Measurements from ENCODE around the gene PPIL4.
A peak's percentile ranks its signal among the peaks of the same experiment; 100 is the strongest.
"Not testable (repeated sequence)": the region's sequence is repeated elsewhere in the genome, so short reads cannot be mapped to it uniquely, and the experiment has no call there.

The PPIL4 gene

DNA sequence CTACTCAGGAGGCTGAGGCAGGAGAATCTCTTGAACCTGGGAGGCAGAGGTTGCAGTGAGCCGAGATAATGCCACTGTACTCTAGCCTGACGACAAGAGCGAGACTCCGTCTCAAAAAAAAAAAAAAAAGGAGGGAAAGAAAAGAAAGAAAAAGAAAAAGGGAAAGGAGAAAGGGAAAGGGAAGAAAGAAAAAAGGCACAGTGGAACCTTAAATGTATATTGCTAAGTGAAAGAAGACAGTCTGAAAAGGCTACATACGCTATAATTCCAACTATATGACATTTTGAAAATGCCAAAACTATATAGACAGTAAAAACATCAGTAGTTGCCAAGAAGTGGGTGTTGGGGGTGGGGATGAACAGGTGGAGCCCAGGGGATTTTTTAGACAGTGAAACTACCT is 16.2 kb downstream of the PPIL4 start:
- DNase-seq (no peak), ATAC-seq (no peak)

DNA sequence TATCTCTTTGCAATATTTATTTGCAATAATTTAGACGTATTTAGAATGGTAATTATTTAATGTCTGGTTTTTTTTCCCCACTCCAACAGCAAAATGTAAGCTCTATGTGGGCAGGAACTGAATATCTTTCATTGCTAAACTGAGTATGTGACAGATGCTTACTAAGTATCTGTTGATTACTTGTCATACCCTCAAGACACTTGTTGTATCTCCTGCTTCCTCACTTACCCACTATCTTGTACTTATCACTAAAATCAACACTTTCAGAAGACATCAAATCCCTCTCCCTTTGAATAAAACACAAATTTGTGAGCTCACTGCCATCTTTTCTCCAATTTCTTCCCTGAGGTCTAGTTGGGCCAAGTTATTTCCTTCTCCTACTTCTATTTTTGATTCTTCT is 30.3 kb downstream of the PPIL4 start:
- ATAC-seq (no peak), DNase-seq (no peak)

DNA sequence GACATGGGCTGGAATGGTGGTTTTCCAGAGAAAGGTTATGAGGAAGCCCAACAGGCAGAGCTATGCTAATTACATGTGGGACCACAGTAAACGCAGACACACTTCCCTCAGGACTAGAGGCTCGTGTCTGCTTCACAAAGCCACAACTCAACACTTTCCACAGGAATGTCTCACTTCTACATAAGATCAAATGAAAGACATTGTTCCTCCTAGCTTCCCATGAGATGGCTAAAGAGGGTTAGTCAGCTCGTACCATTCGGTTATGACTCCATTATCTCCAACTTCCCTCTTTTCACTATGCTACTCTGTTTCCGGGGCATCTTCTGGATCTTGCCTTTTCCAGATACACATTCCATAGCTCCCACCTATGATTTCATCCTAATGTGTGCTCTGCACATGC is 31.9 kb downstream of the PPIL4 start:
- ATAC-seq = no peak
- DNase-seq = no peak

DNA sequence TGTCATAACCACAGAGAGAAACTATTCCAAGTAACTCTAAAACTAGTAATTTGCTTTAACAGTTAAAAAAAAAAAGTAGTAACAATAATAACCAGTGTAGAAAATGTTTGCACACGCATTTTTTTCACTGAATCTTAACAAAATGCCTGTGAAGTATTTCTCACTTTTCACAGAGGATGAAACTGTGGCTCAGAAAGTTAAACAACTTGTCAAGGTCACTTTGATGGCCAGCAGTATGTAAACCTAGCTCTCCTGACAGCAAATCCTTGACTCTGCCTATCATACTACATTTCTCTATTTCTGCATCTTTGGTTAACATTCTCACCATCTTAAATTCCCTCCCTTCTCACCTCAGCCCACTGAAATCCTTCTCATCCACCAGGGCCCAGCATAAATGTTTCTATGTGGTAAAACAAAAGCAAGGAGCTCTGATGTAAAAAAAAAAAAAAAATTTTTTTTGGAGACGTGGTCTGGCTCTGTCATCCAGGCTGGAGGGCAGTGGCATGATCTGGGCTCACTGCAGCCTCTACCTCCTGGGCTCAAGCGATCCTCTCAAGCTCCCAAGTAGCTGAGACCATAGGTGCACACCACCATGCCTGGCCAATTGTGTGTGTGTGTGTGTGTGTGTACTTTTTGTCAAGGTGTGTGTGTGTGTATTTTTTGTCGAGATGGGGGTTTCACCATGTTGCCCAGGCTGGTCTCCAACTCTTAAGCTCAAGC is 34.9 kb downstream of the PPIL4 start:
- ATAC-seq (no peak), DNase-seq (no peak)

DNA sequence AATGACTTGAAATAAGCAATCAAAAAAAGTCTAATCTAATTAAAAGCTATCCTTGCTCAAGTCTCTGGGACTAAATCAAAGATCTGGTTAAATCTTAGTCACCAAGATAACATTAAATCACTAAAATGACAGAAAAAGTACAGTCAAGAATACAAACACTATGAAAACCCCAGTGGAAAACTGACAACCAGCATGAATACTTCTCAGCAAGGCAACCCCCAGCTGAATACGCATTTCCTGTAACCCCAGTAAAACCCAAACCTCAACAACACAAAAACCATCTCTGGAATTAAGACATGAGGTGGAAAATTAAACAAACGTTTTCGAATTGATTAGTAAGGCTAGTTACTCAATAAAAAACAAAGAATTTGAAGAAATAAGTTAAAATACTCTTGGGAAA is 37.4 kb downstream of the PPIL4 start:
- DNase-seq (no peak), ATAC-seq (peak; percentile 84)

DNA sequence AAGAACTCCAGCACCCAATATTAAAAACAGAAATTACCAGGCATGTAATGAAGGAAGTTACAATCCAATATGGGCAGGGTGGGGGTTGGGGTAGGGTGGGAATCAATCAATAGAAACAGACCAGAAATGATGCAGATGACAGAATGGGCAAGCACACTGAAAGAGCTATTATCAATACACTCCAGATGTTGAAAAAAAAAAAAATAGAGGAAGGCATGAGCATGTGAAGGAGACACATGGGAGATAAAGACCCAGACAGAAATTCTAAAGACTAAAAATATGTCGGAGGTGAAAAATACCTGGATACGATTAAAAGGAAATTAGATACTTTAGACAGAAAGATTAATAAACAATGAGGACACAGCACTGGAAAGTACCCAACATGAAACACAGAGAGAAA is 42.0 kb downstream of the PPIL4 start:
- ATAC-seq = no peak
- DNase-seq = no peak

DNA sequence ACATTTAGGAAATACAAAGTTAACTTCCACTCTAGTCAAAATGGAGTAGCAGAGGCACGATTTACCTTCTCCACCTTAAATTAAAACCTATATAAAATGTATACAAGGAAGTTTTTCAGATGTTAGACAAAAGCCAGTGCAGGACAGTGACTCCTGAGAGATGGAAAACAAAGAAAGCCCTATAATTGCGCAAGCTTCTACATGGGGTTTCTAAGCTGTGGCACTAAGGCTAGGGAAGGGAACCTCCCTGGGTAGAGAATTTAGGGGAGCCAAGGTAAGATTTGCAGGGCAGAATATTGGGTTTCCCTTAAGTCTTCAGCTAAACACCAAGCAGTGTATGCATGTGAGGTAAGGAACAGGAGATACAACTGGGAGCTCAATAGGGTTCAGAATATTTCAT is 42.6 kb downstream of the PPIL4 start:
- no peak for ATAC-seq
- no peak for DNase-seq

DNA sequence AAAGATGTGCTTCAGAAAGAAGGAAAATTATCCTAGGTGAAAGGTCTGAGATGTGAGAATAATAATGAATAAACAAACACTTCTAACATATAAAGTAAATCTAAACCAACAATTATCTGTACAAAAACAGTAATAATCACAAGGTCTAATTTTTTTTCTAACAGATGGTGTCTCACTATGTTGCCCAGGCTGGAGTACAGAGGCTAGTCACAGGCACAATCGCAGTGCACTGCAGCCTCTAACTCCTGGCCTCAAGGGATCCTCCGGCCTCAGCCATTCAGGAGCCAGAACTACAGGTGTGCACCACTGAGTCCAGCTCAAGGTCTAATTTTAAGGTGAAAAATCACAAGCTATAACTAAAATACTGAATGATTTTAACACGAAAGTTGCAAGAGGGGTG is 44.1 kb downstream of the PPIL4 start:
- DNase-seq (no peak), ATAC-seq (no peak)

DNA sequence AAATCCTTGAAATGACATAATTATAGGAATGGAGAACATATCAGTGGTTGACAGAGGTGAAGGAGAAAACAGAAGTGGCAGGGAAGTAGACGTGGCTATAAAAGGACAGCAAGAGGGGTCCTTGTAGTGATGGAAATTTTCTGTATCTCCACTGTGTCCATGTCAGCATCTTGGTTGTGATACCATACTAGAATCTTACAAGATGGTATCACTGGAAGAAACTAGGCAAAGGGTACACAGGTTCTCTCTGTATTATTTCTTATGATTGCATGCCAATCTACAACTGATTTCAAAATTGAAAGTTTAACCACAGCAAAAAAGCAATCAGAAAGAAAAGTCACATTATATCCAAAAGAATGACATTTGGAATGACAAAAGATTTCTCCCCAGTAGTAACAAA is 44.6 kb downstream of the PPIL4 start:
- DNase-seq = no peak
- no peak for ATAC-seq

DNA sequence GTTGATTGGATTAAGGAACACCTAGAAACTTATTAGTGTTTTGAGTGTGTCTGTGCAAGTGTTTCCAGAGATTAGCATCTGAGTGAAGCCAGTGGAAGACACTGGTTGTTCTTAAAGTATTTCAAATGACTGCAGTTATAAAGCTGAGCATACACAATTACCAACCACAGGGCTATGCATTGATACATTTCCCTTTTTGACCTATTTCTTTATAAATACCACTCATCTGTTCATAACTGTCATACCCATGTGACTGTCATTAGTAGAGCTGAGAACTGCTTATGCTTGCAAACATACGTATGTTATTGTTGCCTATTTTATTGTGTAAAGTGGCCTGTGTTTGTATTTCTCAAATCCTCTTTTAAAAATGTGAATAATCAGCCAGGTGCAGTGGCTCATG is 45.7 kb downstream of the PPIL4 start:
- ATAC-seq (no peak), DNase-seq (no peak)

DNA sequence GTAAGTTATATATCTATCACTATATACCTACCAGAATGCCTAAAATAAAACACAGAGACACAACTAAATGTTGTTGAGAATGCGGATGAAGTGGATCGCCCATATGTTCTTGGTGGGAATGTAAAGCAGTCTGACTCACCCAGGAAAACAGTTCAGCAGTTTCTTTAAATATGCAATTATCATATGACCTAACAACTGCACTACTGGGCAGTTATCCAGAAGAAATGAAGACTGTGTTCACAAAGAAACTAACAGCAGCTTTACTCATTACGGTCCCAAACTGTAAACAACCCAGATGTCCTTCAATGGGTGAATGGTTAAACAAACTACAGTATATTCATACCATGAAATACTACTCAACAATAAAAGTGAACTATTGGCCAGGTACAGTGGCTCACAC is 46.8 kb downstream of the PPIL4 start:
- ATAC-seq (no peak), DNase-seq (no peak)

DNA sequence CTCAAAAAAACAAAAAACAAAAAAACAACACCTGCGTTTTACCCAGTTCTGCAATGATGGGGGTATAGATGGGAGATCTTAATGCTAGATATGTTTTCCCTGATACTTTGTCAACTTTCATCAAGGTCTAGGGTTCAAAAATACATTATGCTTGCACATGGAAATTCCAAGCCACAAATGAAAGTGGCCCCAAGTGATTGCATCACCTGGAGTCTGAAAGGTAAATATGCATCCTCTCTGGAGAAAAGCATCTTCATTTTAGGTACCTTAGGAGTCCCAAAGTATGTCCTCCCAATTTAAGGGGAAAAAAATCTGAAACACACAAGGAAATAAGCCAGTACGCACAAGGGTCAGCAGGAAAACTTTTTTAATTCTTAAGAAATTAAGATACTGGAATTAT is 48.5 kb downstream of the PPIL4 start:
- ATAC-seq (no peak), DNase-seq (no peak)

DNA sequence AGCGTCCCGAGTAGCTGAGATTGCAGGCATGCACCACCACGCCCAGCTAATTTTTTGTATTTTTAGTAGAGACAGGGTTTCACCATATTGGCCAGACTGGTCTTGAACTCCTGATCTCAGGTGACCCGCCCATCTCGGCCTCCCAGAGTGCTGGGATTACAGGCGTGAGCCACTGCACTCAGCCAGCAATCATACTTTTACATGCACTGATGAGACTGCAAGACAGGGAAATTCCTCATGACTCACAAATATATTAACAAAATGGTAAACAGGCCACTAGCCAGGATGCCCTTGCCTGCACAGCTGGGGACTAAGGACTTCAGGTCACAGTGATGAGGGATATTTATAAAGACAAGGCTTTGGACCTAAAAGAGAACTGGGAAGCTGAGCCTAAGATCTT is 49.2 kb downstream of the PPIL4 start:
- ATAC-seq = peak; percentile 55
- DNase-seq = not testable (repeated sequence)

DNA sequence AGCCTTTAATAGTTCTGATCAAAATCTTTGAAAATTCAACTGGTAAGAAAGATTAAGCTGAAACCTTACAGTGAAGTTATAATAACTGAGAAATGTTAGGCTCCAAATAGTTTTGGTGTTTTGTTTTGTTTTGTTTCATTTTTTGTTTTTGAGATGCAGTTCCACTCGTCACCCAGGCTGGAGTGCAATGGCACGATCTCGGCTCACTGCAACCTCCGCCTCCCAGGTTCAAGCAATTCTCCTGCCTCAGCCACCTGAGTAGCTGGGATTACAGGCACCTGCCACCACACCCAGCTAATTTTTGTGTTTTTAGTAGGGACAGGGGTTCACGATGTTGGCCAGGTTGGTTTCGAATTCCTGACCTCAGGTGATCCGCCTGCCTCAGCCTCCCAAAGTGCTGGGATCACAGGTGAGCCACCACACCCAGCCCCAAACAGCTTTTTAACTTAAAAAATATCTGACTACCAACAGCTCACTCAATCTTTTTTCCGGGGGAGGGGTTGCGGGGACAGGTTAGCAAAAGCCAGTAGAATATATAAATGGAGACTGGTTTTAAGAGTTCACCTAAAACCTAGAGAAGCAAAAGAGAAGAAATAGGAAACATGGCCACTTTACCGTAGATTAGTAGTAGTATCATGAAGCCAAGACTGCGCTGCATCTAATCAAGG is 50.4 kb downstream of the PPIL4 start:
- not testable (repeated sequence) for ATAC-seq

DNA sequence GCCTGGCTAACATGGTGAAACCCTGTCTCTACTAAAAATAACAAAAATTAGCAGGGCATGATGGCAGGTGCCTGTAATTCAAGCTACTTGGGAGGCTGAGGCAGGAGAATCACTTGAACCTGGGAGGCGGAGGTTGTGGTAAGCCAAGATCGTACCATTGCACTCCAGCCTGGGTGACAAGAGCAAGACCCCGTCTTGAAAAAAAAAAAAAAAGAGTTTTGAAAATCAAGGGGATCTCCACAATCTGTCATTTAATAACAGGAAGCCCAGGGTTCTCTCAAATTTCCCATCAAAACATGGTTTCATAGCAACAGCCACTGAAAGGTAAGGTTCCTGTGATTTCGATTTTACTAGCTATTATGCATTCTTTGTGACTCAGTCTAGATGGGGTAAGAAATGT is 51.0 kb downstream of the PPIL4 start:
- ATAC-seq (peak; percentile 92), DNase-seq (peak; percentile 41)

More for the DNA sequence above, 50.4 kb downstream of the PPIL4 start:
- not testable (repeated sequence) for DNase-seq

DNA sequence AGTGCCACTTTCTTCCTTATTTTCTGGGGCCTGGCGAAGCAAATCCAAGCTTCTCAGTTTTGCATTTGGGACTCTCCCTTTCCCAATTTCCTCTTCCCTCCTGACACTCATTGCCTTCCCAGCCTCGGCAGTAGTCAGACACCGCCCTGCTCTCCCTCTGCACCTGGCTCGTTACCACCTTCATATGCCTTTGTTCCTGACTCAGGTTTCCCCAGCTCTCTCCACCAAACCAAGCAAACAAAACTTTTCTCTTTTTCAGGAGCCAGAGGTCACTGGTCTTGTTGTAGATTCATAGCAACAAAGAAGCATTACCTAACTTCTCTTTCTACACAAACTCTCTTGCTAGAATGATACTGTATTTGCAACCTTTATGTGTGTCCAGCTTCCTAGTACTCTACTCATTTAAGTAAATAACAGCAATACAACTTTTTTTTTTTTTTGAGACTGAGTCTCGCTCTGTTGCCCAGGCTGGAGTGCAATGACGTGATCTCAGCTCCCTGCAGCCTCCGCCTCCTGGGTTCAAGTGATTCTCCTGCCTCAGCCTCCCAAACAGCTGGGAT is 52.0 kb downstream of the PPIL4 start:
- DNase-seq (no peak), ATAC-seq (no peak)

DNA sequence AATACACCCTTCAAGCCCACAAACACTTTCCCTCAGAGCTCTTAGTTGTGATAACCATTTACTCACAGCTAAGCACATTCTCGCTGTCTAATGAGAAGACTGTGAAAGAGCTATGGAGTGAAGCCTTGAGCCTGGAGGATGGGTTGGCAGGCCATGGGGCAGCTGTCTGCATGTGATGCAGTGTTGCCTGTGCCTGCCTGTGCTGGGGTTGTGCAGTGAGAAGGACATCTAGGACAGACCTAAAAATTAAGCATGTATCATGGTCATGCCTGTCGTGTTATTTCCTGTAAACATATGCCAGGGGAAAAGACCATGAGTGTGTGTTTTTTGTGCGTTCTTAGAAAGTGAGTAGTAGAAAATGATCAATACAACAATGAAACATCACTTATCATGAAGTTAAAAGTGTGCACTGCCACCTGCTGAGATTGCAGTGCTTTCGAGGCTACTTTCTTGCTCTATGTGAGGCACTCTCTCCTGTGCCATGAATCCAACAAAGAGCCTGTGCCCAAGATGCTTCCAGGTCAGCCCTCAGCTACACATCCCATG is 53.0 kb downstream of the PPIL4 start:
- ATAC-seq (no peak), DNase-seq (no peak)

DNA sequence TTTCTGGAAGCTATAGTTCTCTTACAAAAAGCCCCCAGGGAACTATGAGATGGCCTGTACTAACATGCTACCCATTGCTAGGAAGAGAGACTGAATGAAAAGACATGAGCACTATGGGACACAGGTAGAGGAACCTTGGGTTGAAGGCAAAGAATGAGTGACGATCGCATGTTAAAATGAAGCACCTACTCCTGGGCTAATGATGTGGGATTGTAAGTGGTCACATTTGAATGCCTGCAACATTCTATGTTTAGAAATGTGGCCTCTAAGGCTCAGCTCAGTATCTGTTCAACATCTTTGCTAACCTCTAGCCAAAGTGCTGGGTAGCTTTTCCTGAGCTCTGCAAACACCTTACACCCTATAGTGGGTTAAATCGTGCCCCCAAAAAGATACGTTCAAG is 55.9 kb downstream of the PPIL4 start:
- DNase-seq = no peak
- ATAC-seq = no peak

DNA sequence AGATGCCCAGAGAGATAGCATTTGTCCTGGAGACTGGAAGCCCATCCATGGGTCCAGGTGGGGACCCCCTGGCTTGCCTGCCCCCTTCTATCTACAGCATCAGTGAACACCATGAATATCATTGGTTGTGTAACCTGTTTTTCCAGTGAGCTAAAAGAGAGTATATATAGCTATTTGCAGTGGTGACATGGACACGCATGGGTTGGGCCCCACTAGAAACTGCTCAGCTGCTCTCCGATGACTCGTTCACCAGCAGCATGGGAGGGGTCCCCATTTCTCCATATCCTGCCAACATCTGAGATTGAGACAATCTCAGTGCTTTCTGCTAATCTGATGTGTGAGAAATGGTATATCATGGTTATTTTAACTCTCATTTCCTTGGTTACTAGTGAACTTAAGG is 57.0 kb downstream of the PPIL4 start:
- no peak for ATAC-seq
- no peak for DNase-seq

DNA sequence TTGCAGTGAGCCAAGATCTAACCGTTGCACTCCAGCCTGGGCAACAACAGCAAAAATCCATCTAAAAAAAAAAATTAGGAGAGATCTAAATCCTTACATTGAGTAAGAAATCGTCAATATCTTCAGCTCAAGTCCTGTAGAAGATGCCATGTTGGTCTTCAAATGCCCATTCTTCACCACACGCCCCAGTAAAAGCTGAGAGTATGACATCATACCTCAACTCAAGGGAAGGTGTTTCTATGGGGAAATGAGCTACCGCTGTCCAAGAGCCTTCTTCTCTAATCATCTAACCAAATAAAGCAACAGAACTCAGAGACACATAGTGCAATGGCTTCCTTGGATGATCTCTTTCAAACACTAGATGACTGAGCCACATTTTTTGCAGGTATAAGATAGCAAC is 58.5 kb downstream of the PPIL4 start:
- ATAC-seq (no peak), DNase-seq (no peak)

DNA sequence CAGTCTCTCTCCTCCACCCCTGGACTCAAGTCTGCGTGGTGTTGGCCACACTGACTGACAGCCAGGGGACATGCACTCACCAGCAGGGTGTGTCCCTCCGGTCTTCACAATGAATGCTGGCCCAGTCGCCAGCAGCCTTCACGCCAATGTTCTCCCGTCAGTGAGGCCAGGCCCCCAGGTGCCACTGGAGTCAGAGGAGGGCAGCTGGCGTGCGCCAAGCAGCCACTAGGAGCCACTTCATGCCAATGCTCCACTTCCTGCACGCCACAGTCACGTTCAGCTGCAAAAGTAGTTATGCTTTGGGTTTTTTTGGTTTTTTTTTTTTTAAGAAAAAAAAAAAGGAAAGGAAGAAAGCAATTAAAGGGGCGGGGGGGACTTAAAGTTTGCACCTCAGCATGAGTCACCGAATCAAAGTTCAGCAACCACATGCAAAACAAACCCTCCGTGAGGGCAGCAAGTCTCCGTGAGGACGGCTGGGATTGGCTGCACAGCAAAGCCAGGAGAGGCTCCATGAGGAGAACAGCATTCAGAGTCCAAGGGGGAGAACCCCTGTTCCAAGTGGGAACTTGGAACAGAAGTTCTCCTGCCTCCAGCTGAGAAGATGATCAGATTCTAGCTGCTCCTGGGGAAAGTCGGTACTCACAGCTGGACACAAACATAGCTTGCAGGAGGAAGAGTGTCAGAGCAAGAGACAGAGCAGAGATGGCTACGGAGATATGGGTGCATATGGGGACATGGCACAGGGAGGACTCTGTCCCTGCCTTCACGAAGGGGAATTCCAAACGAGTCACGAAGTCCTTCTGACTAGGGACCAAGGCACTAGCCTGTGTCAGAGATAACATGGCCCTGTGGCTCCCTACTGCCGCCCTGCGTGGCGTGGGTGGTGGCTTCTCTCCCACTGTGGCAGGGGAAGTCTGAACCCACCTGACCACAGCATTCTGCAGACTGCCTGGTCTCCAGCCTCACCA is 60.8 kb downstream of the PPIL4 start, which contains the start of gene ZC3H12D:
Gene ZC3H12D (minus strand): TSS at position 282 of the 968 bp plus-strand sequence. CDS start 10,471 bp downstream, outside the sequence.
- ATAC-seq (peak; percentile 80), DNase-seq (peak; percentile 80)
